Measurements from ENCODE around the gene DHRS2. TPM values are rescaled to one million over a fixed set of nuclear protein-coding genes. Genes with fewer than 3 reads are reported as not detected.
"Not testable (repeated sequence)": the region's sequence is repeated elsewhere in the genome, so short reads cannot be mapped to it uniquely, and the experiment has no call there.

DHRS2 gene
- polyA plus RNA-seq, 2 donors, result 0.14 TPM

DNA sequence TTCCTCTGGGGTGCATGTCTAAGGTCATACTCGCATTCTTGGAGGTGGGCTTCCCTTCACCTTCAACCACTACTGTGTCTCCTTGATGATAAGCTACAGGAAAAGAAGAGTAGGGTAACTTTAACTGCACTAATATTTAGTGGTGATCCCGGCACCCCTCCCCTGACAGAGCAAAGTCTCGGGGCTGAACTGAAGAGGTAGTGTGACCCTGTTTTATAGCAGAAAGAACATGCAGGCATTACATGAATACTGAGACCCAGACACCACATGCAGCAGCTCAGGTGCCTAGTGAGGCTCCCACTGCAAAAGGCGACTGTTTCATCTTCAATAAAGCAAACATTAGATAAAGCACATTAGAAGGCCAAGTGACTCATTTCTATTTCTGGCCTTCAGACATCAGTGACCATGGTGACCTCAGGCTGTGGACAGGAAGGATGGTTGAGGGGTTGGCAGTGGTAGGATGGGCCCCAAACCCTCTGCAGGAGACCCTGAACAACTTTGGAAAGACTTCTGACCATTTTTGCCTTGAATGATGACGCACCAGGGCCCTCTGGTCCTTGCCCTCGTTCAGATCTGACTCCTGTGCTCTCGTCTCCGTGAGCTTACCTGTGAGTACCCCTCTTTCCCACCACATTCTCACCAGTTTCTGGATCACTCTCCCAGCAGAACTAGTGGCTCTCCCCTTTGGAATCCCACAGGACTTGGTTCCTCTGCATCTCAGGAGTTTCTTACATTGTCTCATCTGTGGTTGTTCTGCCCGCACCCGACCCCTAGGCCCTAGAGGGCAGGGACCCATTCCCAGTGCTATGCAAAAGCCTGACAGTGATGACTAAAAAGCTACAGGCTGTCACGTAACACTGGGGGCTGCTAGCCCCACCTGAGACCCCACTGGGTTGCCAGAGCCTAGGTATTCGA, 33.7 kb upstream of the DHRS2 start:
- H3K4me1 ChIP-seq (ENCODE audit: control insufficient read depth in 2 of 2, insufficient read depth in 2 of 2, low read length in 1 of 2), result no peaks in the 10 kb centered on the region
- no peak overlapping the region for H3K27ac ChIP-seq (ENCODE audit: low read depth in 2 of 2, low read length in 1 of 2)
- 83 to 91% methylated on average over 12 of the region's 12 CpGs for WGBS, 2 donors
- H3K4me3 ChIP-seq (ENCODE audit: low read depth in 1 of 2, low read length in 2 of 2), result no peak overlapping the region
- H3K27me3 ChIP-seq (ENCODE audit: control insufficient read depth in 1 of 2, insufficient read depth in 2 of 2, low read length in 2 of 2), result no peaks in the 10 kb centered on the region
- no peaks in the 10 kb centered on the region for H3K9me3 ChIP-seq (ENCODE audit: control insufficient read depth in 2 of 2, insufficient read depth in 1 of 2, low read depth in 1 of 2, low read length in 1 of 2)
- no peaks in the 10 kb centered on the region for H3K36me3 ChIP-seq (ENCODE audit: control insufficient read depth in 2 of 2, insufficient read depth in 2 of 2, low read length in 1 of 2)

DNA sequence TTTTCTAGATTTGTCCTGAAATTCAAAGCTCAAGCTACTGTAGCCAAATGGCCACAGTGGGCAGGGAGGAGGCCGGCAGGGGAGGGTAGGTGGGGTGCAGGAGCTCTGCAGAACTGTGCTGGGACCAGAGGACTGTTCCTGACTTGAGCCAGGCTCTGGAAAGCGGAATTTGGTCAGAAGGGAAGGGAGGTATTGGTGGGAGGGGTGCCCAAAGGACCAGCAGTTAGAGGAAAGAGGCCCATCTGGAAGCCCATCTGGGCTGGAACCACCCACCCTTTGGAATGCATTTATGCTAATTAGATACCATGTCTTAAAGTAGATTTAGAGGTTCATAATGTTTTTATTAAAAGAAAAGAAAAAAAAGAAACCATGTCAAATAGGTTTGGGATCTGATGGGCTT, 33.1 kb upstream of the DHRS2 start:
- 71 to 75% methylated on average over 2 of the region's 2 CpGs for WGBS, 2 donors
- Histone ChIP-seq H3K9me3 (ENCODE audit: control insufficient read depth in 2 of 2, insufficient read depth in 1 of 2, low read depth in 1 of 2, low read length in 1 of 2) (no peaks in the 10 kb centered on the region), H3K4me1 (ENCODE audit: control insufficient read depth in 2 of 2, insufficient read depth in 2 of 2, low read length in 1 of 2) (no peaks in the 10 kb centered on the region), H3K27ac (ENCODE audit: low read depth in 2 of 2, low read length in 1 of 2) (no peak overlapping the region), H3K4me3 (ENCODE audit: low read depth in 1 of 2, low read length in 2 of 2) (no peak overlapping the region), H3K36me3 (ENCODE audit: control insufficient read depth in 2 of 2, insufficient read depth in 2 of 2, low read length in 1 of 2) (no peaks in the 10 kb centered on the region), H3K27me3 (ENCODE audit: control insufficient read depth in 1 of 2, insufficient read depth in 2 of 2, low read length in 2 of 2) (no peaks in the 10 kb centered on the region)

DNA sequence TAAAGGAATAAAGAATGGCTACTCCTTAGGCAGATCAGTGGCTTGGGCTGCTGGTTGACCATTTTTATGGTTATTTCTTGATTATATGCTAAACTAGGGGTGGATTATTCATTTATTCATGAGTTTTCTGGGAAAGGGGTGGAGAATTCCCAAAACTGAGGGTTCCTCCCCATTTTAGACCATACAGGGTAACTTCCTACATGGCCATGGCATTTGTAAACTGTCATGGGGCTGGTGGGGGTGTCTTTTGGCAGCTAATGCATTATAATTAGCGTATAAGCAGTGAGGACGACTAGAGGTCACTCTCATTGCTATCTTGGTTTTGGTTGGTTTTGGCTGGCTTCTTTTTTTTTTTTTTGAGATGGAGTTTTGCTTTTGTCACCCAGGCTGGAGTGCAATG, 32.0 kb upstream of the DHRS2 start:
- H3K27ac ChIP-seq (ENCODE audit: low read depth in 2 of 2, low read length in 1 of 2), result no peak overlapping the region
- no peaks in the 10 kb centered on the region for H3K36me3 ChIP-seq (ENCODE audit: control insufficient read depth in 2 of 2, insufficient read depth in 2 of 2, low read length in 1 of 2)
- H3K9me3 ChIP-seq (ENCODE audit: control insufficient read depth in 2 of 2, insufficient read depth in 1 of 2, low read depth in 1 of 2, low read length in 1 of 2), result no peaks in the 10 kb centered on the region
- H3K4me3 ChIP-seq (ENCODE audit: low read depth in 1 of 2, low read length in 2 of 2), result no peak overlapping the region
- 83 to 88% methylated on average over 2 of the region's 2 CpGs for WGBS, 2 donors
- H3K27me3 ChIP-seq (ENCODE audit: control insufficient read depth in 1 of 2, insufficient read depth in 2 of 2, low read length in 2 of 2), result no peaks in the 10 kb centered on the region
- H3K4me1 ChIP-seq (ENCODE audit: control insufficient read depth in 2 of 2, insufficient read depth in 2 of 2, low read length in 1 of 2), result no peaks in the 10 kb centered on the region

DNA sequence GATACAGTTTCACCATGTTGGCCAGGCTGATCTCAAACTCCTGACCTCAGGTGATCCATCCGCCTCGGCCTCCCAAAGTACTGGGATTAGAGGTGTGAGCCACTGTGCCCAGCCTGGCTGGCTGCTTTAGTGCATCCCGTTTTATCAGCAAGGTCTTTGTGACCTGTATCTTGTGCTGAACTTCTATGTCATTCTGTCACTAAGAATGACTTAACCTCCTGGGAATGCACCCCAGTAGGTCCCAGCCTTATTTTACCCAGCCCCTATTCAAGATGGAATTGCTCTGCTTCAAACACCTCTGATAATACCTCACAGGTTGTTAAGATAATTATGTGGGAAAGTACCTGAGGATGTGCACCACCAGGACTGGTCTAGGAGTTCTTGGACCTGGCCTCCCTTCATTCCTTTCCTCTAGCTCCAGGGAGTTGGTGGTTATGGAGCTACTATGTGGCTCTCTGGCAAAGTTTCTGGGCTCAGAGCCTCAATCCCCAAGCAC, 31.4 kb upstream of the DHRS2 start:
- no peaks in the 10 kb centered on the region for H3K27me3 ChIP-seq (ENCODE audit: control insufficient read depth in 1 of 2, insufficient read depth in 2 of 2, low read length in 2 of 2)
- no peaks in the 10 kb centered on the region for H3K4me1 ChIP-seq (ENCODE audit: control insufficient read depth in 2 of 2, insufficient read depth in 2 of 2, low read length in 1 of 2)
- no peaks in the 10 kb centered on the region for H3K36me3 ChIP-seq (ENCODE audit: control insufficient read depth in 2 of 2, insufficient read depth in 2 of 2, low read length in 1 of 2)
- no peak overlapping the region for H3K4me3 ChIP-seq (ENCODE audit: low read depth in 1 of 2, low read length in 2 of 2)
- 79 to 82% methylated on average over 3 of the region's 3 CpGs for WGBS, 2 donors
- no peak overlapping the region for H3K27ac ChIP-seq (ENCODE audit: low read depth in 2 of 2, low read length in 1 of 2)
- no peaks in the 10 kb centered on the region for H3K9me3 ChIP-seq (ENCODE audit: control insufficient read depth in 2 of 2, insufficient read depth in 1 of 2, low read depth in 1 of 2, low read length in 1 of 2)

DNA sequence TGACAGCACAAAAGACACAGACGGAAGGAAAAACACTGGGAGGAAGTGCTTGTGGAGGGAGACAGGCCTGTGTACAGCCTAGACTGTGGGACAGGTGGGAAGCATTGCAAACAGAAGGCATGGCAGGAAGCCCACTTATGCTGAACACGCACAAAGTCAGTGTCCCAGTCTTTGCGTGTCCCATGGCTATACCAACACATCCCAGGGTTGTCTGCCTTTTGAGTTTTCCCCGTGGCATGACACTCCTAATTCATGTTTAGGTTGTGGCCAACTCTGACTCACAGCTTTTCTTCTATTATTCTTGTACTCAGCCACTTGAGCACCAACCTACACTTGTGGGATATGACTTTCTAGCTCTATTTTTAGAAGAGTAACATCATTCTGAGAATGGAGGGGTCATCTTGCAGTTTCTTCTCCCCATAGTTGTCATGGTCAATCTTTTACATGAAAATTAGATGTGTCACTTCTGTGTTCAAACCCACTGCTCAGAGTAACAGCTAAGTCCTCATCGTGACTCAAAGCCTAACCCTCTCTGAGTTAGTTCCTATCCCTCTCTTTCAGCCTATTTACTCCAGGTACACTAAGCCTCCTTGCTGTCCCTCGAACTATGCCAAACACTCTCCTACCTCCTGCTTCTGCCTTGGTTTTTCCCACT, 30.1 kb upstream of the DHRS2 start:
- Histone ChIP-seq H3K4me1 (ENCODE audit: control insufficient read depth in 2 of 2, insufficient read depth in 2 of 2, low read length in 1 of 2) (no peaks in the 10 kb centered on the region), H3K36me3 (ENCODE audit: control insufficient read depth in 2 of 2, insufficient read depth in 2 of 2, low read length in 1 of 2) (no peaks in the 10 kb centered on the region), H3K4me3 (ENCODE audit: low read depth in 1 of 2, low read length in 2 of 2) (no peak overlapping the region), H3K9me3 (ENCODE audit: control insufficient read depth in 2 of 2, insufficient read depth in 1 of 2, low read depth in 1 of 2, low read length in 1 of 2) (no peaks in the 10 kb centered on the region), H3K27me3 (ENCODE audit: control insufficient read depth in 1 of 2, insufficient read depth in 2 of 2, low read length in 2 of 2) (no peaks in the 10 kb centered on the region), H3K27ac (ENCODE audit: low read depth in 2 of 2, low read length in 1 of 2) (no peak overlapping the region)
- WGBS, 2 donors, result 60 to 70% methylated on average over 6 of the region's 6 CpGs

DNA sequence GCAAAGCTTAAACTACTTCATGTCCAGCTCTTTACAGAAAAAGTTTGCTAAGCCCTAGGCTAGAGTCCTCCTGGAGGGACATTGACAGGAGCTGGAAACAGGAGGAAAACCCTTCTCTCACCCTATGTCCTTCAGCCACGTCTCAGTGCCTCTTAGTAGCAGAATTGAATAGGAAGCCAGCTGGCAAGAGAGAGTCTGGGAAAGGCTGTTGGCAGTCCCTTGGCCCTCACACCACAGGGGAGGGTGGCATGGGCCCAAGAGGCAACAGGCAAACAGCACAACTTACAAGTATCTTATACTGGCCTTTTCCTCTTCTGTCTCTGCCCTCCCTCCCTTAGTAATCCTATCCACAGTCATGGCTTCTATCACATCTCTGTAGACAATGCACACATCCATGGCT, 27.7 kb upstream of the DHRS2 start:
- H3K27ac ChIP-seq (ENCODE audit: low read depth in 2 of 2, low read length in 1 of 2), result no peak overlapping the region
- H3K36me3 ChIP-seq (ENCODE audit: control insufficient read depth in 2 of 2, insufficient read depth in 2 of 2, low read length in 1 of 2), result no peaks in the 10 kb centered on the region
- no peaks in the 10 kb centered on the region for H3K27me3 ChIP-seq (ENCODE audit: control insufficient read depth in 1 of 2, insufficient read depth in 2 of 2, low read length in 2 of 2)
- 19 to 29% methylated on average over 1 of the region's 1 CpG for WGBS, 2 donors
- no peak overlapping the region for H3K4me3 ChIP-seq (ENCODE audit: low read depth in 1 of 2, low read length in 2 of 2)
- H3K4me1 ChIP-seq (ENCODE audit: control insufficient read depth in 2 of 2, insufficient read depth in 2 of 2, low read length in 1 of 2), result no peaks in the 10 kb centered on the region
- no peaks in the 10 kb centered on the region for H3K9me3 ChIP-seq (ENCODE audit: control insufficient read depth in 2 of 2, insufficient read depth in 1 of 2, low read depth in 1 of 2, low read length in 1 of 2)

DNA sequence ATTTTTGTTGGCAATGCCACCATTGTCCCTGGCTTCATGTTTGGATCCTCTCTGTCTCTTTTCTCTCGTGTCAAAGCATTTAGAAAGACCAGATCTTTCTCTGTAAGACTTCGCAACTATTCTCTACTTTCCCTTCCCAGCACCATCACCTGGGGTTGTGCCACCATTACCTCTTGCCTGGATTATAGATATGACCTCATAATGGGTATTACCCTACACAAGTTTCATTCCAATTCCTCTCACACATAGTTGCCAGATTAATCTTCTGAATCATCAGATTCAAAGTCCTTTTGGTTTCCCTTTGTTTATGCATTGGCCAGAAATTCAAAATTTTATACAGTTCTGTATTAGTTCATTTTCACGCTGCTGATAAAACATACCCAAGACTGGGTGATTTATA, 27.2 kb upstream of the DHRS2 start:
- WGBS, 2 donors, result 72 to 81% methylated on average over 3 of the region's 3 CpGs
- Histone ChIP-seq H3K9me3 (ENCODE audit: control insufficient read depth in 2 of 2, insufficient read depth in 1 of 2, low read depth in 1 of 2, low read length in 1 of 2) (no peaks in the 10 kb centered on the region), H3K36me3 (ENCODE audit: control insufficient read depth in 2 of 2, insufficient read depth in 2 of 2, low read length in 1 of 2) (no peaks in the 10 kb centered on the region), H3K27me3 (ENCODE audit: control insufficient read depth in 1 of 2, insufficient read depth in 2 of 2, low read length in 2 of 2) (no peaks in the 10 kb centered on the region), H3K4me1 (ENCODE audit: control insufficient read depth in 2 of 2, insufficient read depth in 2 of 2, low read length in 1 of 2) (no peaks in the 10 kb centered on the region), H3K27ac (ENCODE audit: low read depth in 2 of 2, low read length in 1 of 2) (no peak overlapping the region), H3K4me3 (ENCODE audit: low read depth in 1 of 2, low read length in 2 of 2) (no peak overlapping the region)

DNA sequence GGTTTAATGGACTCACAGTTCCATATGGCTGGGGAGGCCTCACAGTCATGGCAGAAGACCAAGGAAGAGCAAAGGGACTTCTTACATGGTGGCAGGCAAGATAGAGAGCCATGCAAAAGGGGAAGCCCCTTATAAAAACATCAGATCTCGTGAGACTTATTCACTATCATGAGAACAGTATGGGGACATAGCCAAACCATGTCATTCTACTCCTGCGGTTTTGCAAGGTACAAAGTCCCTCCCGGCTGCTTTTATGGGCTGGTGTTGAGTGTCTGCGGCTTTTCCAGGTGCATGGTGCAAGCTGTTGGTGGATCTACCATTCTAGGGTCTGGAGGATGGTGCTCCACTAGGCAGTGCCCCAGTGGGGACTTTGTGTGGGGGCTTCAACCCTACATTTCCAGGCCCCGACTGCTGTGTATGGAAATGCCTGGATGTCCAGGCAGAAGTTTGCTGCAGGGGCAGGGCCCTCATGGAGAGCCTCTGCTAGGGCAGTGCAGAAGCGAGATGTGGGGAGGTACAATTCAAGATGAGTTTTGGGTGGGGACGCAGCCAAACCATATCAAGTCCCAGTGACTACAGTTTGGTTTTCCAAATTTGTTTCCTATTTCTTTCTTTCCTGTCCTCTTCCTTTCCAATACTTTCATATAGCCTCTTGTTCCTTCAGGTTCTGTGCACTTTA, 26.6 kb upstream of the DHRS2 start:
- H3K4me3 ChIP-seq (ENCODE audit: low read depth in 1 of 2, low read length in 2 of 2); H3K27ac ChIP-seq (ENCODE audit: low read depth in 2 of 2, low read length in 1 of 2); H3K27me3 ChIP-seq (ENCODE audit: control insufficient read depth in 1 of 2, insufficient read depth in 2 of 2, low read length in 2 of 2); H3K4me1 ChIP-seq (ENCODE audit: control insufficient read depth in 2 of 2, insufficient read depth in 2 of 2, low read length in 1 of 2); H3K36me3 ChIP-seq (ENCODE audit: control insufficient read depth in 2 of 2, insufficient read depth in 2 of 2, low read length in 1 of 2); H3K9me3 ChIP-seq (ENCODE audit: control insufficient read depth in 2 of 2, insufficient read depth in 1 of 2, low read depth in 1 of 2, low read length in 1 of 2): not testable (repeated sequence)
- 55 to 64% methylated on average over 7 of the region's 7 CpGs for WGBS, 2 donors

DNA sequence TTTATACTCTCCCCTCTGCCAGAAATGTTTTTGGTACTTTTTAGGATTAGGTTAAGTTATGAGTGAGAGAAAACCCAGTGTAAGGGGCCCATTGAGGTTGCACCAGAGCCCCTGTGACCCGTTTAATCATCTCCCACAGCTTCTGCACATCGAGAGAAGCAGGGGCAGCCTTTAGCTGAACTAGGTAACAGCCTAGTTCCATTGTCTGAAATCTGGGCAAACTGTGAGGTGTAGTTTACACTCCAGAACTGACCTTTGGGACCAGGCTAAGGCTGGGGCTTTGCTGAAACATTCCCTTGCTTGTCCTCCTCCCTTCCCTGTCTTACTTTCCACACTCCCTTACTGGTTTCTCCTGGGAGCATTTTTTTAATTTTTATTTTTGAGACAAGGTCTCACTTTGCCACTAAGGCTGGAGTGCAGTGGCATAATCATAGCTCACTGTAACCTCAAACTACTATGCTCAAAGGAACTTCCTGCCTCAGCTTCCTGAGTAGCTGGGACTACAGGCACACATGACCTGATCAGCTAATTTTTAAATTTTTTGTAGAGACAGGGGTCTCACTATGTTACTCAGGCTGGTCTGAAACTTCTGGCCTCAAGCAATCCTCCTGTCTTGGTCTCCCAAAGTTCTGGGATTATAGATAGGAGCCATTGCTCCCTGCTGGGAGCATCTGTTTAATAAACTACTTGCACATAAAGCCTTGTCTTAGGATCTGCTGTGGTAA, 25.9 kb upstream of the DHRS2 start:
- 58 to 60% methylated on average over 2 of the region's 2 CpGs for WGBS, 2 donors
- Histone ChIP-seq H3K27me3 (ENCODE audit: control insufficient read depth in 1 of 2, insufficient read depth in 2 of 2, low read length in 2 of 2) (no peaks in the 10 kb centered on the region), H3K9me3 (ENCODE audit: control insufficient read depth in 2 of 2, insufficient read depth in 1 of 2, low read depth in 1 of 2, low read length in 1 of 2) (no peaks in the 10 kb centered on the region), H3K4me1 (ENCODE audit: control insufficient read depth in 2 of 2, insufficient read depth in 2 of 2, low read length in 1 of 2) (no peaks in the 10 kb centered on the region), H3K4me3 (ENCODE audit: low read depth in 1 of 2, low read length in 2 of 2) (no peak overlapping the region), H3K27ac (ENCODE audit: low read depth in 2 of 2, low read length in 1 of 2) (no peak overlapping the region), H3K36me3 (ENCODE audit: control insufficient read depth in 2 of 2, insufficient read depth in 2 of 2, low read length in 1 of 2) (no peaks in the 10 kb centered on the region)
